Uterus (tissue), 2 donors: Measurements from ENCODE around the gene INPP5A.

Experiments used
- CTCF ChIP-seq, 4 experiments: fragments of 200-600 bp in 2 of 4; fragments of 450-650 bp in 2 of 4; sonication (generic) in 2 of 4; IDR thresholded peaks; one replicate each; pipeline ENCODE4 v1.5.1; 2016 to 2019; ENCODE audit warnings: antibody characterized with exemption in 4 of 4, mild to moderate bottlenecking in 2 of 4, moderate library complexity in 1 of 4
- POLR2A ChIP-seq, 2 donors: fragments of 450-650 bp; IDR thresholded peaks; one replicate each; pipeline ENCODE4 v1.6.1; 2016; ENCODE audit warnings: antibody characterized with exemption in 2 of 2, mild to moderate bottlenecking in 1 of 2, moderate library complexity in 1 of 2

- TF ChIP-seq CTCF (IDR thresholded peaks at IDR 0.05) (no peak), POLR2A (IDR thresholded peaks at IDR 0.05) (no peak)
These were observed 66.4 kb downstream of the INPP5A start for GRCh38 chr10:132603851-132604533.
